RWPE1 (cell line): Measurements from ENCODE around the gene LIN37.

Experiments used
- CTCF ChIA-PET: fragments of 350-600 bp; sonication (Branson Sonifier 250); formaldehyde crosslinking; extraction: SDS; loops from one replicate; lab custom pipeline; 2021; lab: Yijun Ruan, JAX
- POLR2A ChIA-PET: fragments of 400-600 bp; formaldehyde crosslinking; extraction: SDS; loops from one replicate; lab custom pipeline; 2020; ENCODE audit warnings: antibody characterized with exemption; ENCODE audit not compliant: low non-redundant PET; lab: Yijun Ruan, JAX
- DNase-seq: peaks from one replicate; pipeline ENCODE4 v3.0.0; 2012; ENCODE audit warnings: low spot score
- H3K27ac ChIP-seq: fragments of 450-650 bp; 2 replicates; pipeline ENCODE4 v1.5.1; 2017
- CTCF ChIP-seq: fragments of 450-650 bp; conservative IDR thresholded peaks from 2 replicates; pipeline ENCODE4 v1.5.1; 2017; ENCODE audit warnings: low read depth, mild to moderate bottlenecking

The LIN37 gene

GRCh38 chr19:35710784-35711723, 37.3 kb upstream of the LIN37 start:
- DNase-seq = no peak
- POLR2A ChIA-PET = no interaction called here
- no peak for TF ChIP-seq CTCF
- CTCF ChIA-PET = interaction anchor here (0.6 kb wide), 1 partner anchor 16 kb away, joined by 3 read pairs; no protein-coding TSS in a partner anchor
- peak overlapping the region; percentile 53 for H3K27ac ChIP-seq

GRCh38 chr19:35712567-35713505, 35.5 kb upstream of the LIN37 start:
- POLR2A ChIA-PET = interaction anchor here (0.6 kb wide), 1 partner anchor 443 kb away, joined by 3 read pairs; no protein-coding TSS in a partner anchor
- no peak overlapping the region for H3K27ac ChIP-seq
- CTCF ChIA-PET = interaction anchor here (0.6 kb wide), 2 partner anchors 18 to 57 kb away, joined by 3 to 6 read pairs; no protein-coding TSS in a partner anchor
- TF ChIP-seq CTCF = no peak
- no peak for DNase-seq

GRCh38 chr19:35713506-35713850, 34.9 kb upstream of the LIN37 start:
- H3K27ac ChIP-seq = no peak overlapping the region
- TF ChIP-seq CTCF = no peak
- ChIA-PET POLR2A (no interaction called here), CTCF (no interaction called here)
- DNase-seq = no peak

- no peak for TF ChIP-seq CTCF
- CTCF ChIA-PET = no interaction called here
- POLR2A ChIA-PET = no interaction called here
Measured at GRCh38 chr19:35713904-35714495, 34.4 kb upstream of the LIN37 start.

GRCh38 chr19:35714601-35715354, 33.6 kb upstream of the LIN37 start:
- POLR2A ChIA-PET = no interaction called here
- 0 out of 2 replicates have a peak overlapping the region, but pooled peaks have one; percentile 3 for H3K27ac ChIP-seq
- no peak for DNase-seq
- CTCF ChIA-PET = interaction anchor here (0.7 kb wide), 1 partner anchor 114 kb away, joined by 10 read pairs; no protein-coding TSS in a partner anchor
- no peak for TF ChIP-seq CTCF

More at GRCh38 chr19:35713904-35714495, 34.4 kb upstream of the LIN37 start:
- H3K27ac ChIP-seq = no peak overlapping the region
- no peak for DNase-seq
